ENCODE data around the gene KRTAP3-1.

Gene KRTAP3-1

DNA sequence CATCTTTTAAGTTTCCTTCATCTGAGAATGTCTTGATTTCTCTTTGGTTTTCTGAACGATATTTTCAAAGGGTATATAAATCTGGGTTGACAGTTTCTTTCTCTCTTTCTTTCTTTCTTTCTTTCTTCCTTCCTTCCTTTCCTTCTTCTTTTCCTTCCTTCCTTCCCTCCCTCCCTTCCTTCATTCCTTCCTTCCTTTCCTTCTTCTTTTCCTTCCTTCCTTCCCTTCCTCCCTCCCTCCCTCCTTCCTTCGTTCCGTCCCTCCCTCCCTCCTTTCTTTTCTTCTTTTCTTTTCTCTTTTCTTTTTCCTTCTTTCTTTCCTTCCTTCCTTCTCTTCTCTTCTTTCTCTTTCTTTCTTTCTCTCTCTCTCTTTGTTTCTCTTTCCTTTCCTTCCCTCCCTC lies 34.6 kb downstream of the KRTAP3-1 start:
- no peak for DNase-seq

DNA sequence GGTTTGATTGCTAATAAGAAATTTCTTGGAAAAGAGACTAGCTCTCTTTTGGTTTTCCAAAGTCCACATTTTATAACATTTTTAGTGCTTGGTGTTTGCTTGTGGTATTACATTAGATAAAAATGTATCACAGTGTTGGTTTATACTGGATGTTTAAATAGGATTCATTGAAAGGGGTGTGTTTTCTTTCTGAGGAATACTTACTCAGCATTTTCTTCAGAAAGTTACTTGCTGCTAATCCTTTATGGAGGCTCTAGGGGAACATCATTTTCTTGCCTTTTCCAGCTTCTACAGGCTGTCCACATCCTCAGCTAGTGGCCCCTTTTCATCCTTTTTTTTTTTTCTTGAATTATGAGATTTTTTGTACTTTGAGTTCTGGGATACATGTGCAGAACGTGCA lies 41.3 kb downstream of the KRTAP3-1 start:
- no peak for DNase-seq

DNA sequence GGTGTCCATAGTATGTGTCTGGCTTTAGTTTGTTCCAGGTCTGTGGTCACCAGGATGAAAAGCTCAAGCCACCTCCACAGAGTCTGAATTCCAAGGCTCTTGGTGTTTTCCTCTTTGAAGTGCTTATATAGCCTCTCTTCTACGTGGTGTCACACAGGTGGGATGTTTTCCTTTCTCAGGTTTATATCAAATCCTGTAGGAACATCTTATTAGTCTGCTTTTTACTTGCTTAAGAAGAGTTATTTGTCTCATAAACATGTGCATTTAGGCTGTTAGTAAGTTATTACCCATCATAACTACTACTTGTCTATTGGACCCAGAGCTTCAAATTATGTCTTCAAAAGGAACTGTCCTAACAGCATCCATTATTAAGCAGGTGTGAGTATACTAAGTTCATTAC lies 42.1 kb downstream of the KRTAP3-1 start, which contains the start of gene KRT39:
TSS of gene KRT39 (minus strand) at position 101 of the 400 bp plus-strand sequence. CDS start at position 9, 92 bp downstream.
- no peak for DNase-seq

DNA sequence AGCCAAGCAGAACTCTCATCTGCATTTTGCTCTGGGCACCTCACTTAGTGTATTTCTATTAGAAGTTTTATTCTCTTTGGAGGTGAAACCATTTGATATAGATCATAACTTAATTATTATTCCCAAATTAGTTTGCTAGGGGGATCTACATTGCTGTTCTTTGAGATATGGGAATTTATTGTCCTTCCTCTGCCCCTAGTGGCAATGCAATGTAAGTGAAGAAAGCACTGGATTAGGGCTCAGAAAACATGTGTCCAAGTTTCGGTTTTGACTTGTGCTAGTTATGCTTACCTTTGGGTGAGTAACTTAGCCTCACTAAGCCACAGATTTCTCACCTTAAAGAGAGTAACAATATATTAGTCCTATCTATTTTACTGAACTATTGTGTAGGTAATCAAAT lies 45.1 kb downstream of the KRTAP3-1 start:
- peak; percentile 31 to 34 for DNase-seq

DNA sequence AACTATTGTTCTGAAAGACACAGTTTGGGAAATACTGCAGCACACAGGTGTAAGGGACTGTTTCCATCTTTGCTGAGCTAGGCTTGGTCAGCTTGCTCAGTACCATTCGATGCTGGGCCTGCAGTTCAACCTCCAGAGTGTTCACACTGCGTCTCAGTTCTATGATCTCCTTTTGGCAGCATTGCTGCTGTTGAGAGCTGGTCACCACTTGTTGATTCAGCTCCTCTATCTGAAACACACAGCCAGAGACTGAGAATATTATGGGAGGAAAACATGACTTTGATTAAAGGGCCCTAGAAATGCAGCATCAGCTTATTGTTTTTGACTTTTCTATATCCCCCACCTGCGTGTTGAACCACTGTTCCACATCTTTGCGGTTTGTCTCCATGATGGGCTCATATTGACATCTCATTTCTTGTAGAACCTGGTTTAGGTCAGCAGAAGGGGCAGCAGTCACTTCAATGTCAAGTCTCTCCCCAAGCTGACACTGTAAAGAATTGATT lies 46.8 kb downstream of the KRTAP3-1 start:
- no peak for DNase-seq

DNA sequence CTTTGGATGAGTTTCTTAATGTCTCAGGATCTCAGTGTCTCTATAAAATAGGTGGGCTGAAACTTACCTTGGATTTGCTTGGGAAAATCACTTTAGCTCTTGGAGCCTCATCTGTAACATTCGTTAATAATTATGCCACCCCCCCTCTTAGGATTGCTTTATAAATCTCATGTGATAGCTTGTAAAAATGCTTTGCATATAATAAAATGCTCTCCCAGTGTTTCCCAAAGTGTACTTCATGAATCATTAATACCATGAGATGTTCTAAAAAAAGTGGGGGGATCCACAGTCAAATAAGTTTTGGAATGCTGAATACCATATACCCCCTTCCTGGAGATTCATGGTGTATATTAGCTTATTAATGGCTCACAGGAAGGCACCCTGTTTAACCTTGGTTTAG lies 47.3 kb downstream of the KRTAP3-1 start:
- DNase-seq: no peak

DNA sequence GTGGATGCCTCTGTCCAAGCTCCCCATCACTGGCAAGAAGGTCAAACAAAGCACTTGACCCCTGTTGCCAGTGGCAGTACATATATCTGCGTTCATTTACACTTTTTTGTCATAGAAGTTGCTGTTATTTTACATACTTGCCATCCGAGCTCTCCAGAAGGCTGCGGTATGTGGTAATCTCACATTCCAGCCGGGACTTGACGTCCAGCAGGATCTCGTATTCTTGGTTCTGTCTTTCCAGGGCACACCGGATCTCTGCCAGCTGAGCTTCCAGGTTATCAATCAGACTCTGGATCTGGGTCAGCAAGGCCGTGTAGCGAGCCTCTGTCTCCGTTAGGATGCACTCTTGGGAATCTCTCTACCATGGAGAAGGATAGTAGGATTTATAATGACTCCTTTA lies 48.8 kb downstream of the KRTAP3-1 start:
- no peak for DNase-seq

All from Kasumi-1 (cell line).